ENCODE results near the gene COQ5. TPM values are rescaled to one million over a fixed set of nuclear protein-coding genes. Genes with fewer than 3 reads are reported as not detected.
A peak's percentile ranks its signal among the peaks of the same experiment; 100 is the strongest.

COQ5 gene
- total and polyA plus RNA-seq, 5 experiments from 2014 or later = 24.5 to 49.1 (median 32.8) TPM

DNA sequence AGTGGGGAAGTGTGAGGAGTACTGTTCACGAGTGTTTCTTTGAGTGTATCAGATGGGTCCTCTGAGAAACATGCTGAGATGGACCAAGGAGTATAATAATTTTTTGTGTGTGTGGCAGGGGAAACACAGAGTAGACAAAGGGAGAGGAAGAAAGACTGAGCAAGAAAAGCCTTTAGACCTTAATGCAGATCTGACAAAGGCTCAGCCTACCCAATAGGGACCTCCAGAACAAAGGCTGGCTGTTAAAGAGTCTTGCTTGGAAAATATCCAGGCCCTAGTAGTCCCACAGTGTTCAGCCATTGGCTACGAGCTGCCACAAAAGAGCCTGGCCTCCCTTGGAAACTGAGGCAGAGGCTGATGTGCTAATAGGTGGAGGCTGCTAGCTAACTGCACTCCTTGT lies 13.5 kb downstream of the COQ5 start:
- Mint-ChIP-seq H3K36me3 (peaks cover 0 to 57% (median 12%) of the 10 kb centered on the region in 3 donors), H3K27ac (peak overlapping the region in 2 of 10 donors; percentile 11 to 70)
- POLR2A ChIA-PET = interaction anchor here (1.8 kb wide), 1 partner anchor 21 kb away, joined by 3 read pairs; no protein-coding TSS in a partner anchor

DNA sequence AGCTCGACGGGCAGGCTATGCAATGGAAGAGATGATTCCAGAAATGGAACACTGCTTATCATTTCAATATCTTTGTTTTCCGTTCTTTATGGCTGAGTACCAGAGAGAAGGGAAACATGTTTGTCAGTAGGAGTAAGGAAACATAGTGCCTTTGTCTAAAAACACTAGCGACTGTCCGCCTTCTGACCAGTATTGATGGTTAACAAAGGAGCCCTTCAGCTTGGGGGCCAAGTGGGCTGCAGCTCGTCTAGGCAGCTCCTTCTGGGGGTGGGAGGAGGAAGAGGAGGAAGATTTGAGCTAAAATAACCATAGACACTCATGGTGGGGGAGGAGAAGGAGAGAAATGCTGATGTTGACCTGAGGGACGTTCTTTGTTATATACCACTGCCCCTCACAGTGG lies 15.0 kb downstream of the COQ5 start:
- POLR2A ChIA-PET = interaction anchor here (0.7 to 1.8 kb wide), 2 partner anchors 22 to 23 kb away, joined by 3 read pairs; no protein-coding TSS in a partner anchor
- DNase-seq = no peak
- H3K4me3 Mint-ChIP-seq = no peak overlapping the region
- peaks cover 0 to 3% (median 0%) of the 10 kb centered on the region in 4 donors for H3K4me1 Mint-ChIP-seq
- H3K9me3 Mint-ChIP-seq = no peaks in the 10 kb centered on the region
- H3K27me3 Mint-ChIP-seq = no peaks in the 10 kb centered on the region
- peaks cover 0 to 62% (median 13%) of the 10 kb centered on the region in 3 donors for H3K36me3 Mint-ChIP-seq
- no peak for ATAC-seq
- H3K27ac Mint-ChIP-seq = no peak overlapping the region

More for the DNA sequence above, 13.5 kb downstream of the COQ5 start:
- Mint-ChIP-seq H3K27me3 (no peaks in the 10 kb centered on the region), H3K4me3 (no peak overlapping the region), H3K4me1 (peaks cover 0 to 3% (median 0%) of the 10 kb centered on the region in 4 donors), H3K9me3 (no peaks in the 10 kb centered on the region)
- DNase-seq = no peak
- ATAC-seq = no peak

DNA sequence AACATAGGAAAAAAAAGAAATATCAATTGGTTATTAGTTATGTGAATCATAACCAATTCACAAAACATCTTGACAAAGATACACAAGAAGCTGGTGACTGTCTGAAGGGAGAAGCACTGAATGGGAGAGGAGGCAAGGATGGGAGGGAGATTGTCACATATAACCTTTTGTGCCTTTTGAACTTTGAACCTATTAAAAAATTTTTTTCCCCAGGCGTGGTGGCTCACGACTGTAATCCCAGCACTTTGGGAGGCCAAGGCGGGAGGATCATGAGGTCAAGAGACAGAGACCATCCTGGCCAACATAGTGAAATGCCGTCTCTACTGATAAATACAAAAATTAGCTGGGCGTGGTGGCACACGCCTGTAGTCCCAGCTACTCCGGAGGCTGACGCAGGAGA lies 20.4 kb downstream of the COQ5 start:
- ATAC-seq (no peak), DNase-seq (no peak)
- Mint-ChIP-seq H3K27me3 (no peaks in the 10 kb centered on the region), H3K27ac (peak overlapping the region in 1 of 10 donors; percentile 67), H3K9me3 (no peaks in the 10 kb centered on the region), H3K4me3 (no peak overlapping the region), H3K4me1 (no peaks in the 10 kb centered on the region), H3K36me3 (peaks cover 0 to 65% (median 15%) of the 10 kb centered on the region in 3 donors)
- POLR2A ChIA-PET = no interaction called here

DNA sequence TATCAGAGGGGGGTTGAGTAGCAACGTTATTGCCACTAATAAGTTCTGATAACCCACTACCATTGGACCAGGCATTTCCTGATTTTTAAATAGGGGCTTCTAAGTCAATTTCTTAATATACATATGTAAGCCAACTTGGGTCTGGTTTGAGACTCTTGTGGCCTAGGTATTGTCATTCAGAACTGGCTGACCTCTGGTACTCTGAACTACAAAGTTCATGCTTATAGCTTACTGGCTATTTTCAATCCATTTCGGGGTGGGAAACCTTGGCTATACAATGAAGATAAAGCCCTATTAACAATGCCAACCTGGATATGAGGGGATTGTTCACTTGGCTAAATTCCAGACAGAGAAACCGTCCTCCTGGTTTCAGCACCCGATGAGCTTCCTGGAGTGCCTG lies 24.4 kb downstream of the COQ5 start:
- peak overlapping the region in 1 of 10 donors; percentile 40 for H3K27ac Mint-ChIP-seq
- H3K27me3 Mint-ChIP-seq = no peaks in the 10 kb centered on the region
- DNase-seq (no peak), ATAC-seq (no peak)
- H3K4me1 Mint-ChIP-seq = peaks cover 0 to 4% (median 0%) of the 10 kb centered on the region in 4 donors
- peaks cover 4 to 65% (median 18%) of the 10 kb centered on the region in 3 donors for H3K36me3 Mint-ChIP-seq
- no peaks in the 10 kb centered on the region for H3K9me3 Mint-ChIP-seq
- POLR2A ChIA-PET = no interaction called here
- no peak overlapping the region for H3K4me3 Mint-ChIP-seq

DNA sequence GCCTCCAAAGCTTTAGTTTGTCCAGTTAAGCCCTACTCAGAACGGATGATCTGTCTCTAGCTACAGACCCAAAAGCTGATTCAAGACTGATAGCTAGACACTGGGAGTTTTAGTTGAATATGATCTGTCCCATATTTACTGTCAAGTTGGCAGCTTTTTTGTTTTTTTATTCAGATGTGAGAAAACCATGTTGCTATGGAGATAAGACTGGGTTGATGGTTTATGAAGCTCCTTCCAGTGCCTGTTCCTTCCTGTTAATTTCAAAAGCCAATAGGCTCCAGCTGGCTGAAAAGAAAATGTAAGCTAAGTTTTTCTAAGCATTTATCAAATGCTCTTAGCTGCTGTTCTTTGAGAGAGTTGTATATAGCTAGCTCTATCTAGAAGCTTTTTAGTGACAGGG lies 28.4 kb downstream of the COQ5 start:
- no peaks in the 10 kb centered on the region for H3K9me3 Mint-ChIP-seq
- H3K4me3 Mint-ChIP-seq = no peak overlapping the region
- POLR2A ChIA-PET = no interaction called here
- no peak for ATAC-seq
- no peak for DNase-seq
- peaks cover 13 to 28% (median 18%) of the 10 kb centered on the region in 4 donors for H3K4me1 Mint-ChIP-seq
- H3K36me3 Mint-ChIP-seq = peaks cover 4 to 65% (median 11%) of the 10 kb centered on the region in 3 donors
- H3K27ac Mint-ChIP-seq = peak overlapping the region in 6 of 10 donors; percentile 1 to 72 (median 20)
- H3K27me3 Mint-ChIP-seq = peaks cover 0 to 2% (median 0%) of the 10 kb centered on the region in 5 donors

DNA sequence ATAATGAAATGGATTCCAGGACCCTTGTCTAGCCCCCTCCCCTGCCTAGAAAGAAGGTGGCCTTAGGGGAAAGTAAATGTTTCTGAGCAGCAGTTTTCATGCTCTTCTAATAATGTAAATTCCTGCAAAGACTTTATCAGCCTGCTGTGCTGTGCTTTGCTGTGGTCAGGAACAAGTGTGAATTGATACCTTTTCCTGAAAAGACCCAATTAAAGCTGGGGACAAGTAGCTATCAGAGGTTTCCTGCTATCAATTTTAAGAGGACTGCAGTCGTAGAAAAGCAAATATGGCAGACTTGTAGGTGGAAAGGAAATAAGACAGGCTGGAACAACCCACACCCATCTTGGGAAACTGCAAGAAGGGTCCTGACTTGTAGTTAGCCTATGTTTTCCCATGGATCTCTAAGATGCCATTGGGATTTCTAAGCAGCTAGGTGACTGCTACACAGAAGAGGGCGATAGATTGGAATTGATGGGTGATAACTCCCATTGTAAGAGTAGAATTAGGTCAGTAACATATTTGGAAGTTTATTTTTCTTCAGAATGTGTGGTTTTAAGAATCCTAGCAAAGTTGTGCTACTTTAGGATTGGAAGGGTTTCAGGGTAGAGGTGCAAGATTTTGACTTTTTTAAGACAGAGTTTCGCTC lies 30.0 kb downstream of the COQ5 start:
- DNase-seq (no peak), ATAC-seq (no peak)
- POLR2A ChIA-PET = interaction anchor here (0.5 to 5.9 kb wide), 4 partner anchors 31 to 63 kb away, joined by 3 to 52 read pairs (median 3); partner anchors contain the start of gene SRSF9
- H3K4me3 Mint-ChIP-seq = no peak overlapping the region
- peak overlapping the region in 6 of 10 donors; percentile 31 to 95 (median 60) for H3K27ac Mint-ChIP-seq
- peaks cover 4 to 52% (median 9%) of the 10 kb centered on the region in 3 donors for H3K36me3 Mint-ChIP-seq
- peaks cover 13 to 37% (median 25%) of the 10 kb centered on the region in 4 donors for H3K4me1 Mint-ChIP-seq
- H3K27me3 Mint-ChIP-seq = peaks cover 0 to 2% (median 0%) of the 10 kb centered on the region in 5 donors
- H3K9me3 Mint-ChIP-seq = no peaks in the 10 kb centered on the region

DNA sequence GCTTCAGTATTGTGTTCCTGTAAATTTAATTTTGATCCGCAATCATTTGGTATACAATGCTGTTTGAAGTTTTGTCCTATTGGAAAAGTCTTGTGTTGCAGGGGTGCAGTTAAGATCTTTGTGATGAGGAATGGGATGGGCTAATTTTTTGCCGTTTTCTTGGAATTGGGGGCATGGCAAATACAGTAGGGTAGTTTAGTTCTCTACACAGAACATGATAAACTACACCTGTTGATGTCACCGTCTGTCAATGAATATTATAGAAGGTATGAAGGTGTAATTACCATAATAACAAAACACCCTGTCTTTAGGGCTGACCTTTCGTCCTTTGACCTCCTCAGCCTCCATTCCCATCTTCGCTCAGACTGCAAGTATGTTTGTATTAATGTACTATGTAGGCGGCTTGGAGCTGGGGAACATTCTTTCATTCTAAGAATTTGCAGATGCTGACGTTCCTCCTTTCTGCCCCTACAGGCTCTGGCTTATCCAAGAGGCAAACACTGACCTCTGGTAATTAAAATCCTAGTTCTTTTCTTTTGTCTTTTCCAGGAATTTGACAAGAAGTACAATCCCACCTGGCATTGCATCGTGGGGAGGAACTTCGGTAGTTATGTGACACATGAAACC lies 31.3 kb downstream of the COQ5 start:
- Mint-ChIP-seq H3K4me3 (peak overlapping the region; percentile 83 to 98 (median 94)), H3K36me3 (peaks cover 0 to 39% (median 0%) of the 10 kb centered on the region in 3 donors), H3K4me1 (peaks cover 13 to 37% (median 25%) of the 10 kb centered on the region in 4 donors), H3K27ac (peak overlapping the region; percentile 58 to 96 (median 94)), H3K9me3 (no peaks in the 10 kb centered on the region), H3K27me3 (peaks cover 0 to 2% (median 0%) of the 10 kb centered on the region in 5 donors)
- no peak for DNase-seq
- POLR2A ChIA-PET = interaction anchor here (0.5 to 5.9 kb wide), 6 partner anchors 24 to 297 kb away, joined by 3 to 52 read pairs (median 6); partner anchors contain the start of genes COQ5, POP5, RPLP0 and SRSF9
- no peak for ATAC-seq

DNA sequence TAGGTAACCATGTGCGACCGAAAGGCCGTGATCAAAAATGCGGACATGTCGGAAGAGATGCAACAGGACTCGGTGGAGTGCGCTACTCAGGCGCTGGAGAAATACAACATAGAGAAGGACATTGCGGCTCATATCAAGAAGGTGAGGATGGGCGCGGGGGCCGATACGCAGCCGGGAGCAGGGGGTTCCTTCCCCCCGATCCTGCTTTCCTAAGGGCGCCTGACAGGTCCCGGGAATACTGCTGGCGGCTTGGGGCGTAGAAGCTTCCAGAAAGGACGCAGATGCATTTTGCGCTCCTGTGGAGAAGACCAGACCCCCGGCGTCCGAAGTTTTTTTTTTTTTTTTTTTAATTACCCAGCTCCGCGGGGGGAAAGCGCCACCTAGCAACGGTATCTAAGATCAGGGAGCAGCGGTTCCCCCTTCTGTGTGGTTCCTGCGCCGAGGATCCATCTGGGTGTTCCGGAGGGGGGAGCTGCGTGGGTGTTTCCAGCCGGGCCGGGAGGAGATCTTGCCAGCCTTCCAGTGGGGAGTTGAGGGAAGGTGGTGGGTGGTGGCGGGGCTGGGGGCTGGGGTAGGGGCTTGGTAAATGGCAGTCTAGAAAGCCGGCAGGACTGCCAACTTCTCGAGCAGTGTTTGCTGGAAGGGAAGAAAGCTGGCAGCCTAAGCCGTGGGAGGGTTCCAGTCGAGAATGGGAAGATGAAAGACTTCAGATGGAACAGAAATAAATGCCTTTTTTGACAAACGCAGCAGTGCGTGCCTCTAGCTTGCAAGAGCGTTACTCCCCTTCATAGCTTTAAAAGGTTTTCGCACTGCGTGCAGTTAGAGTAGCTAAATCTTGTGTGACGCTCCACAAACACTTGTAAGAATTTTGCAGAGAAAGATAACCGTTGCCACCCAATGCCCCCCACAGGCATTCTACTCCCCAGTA lies 32.3 kb downstream of the COQ5 start:
- peaks cover 0 to 2% (median 0%) of the 10 kb centered on the region in 5 donors for H3K27me3 Mint-ChIP-seq

DNA sequence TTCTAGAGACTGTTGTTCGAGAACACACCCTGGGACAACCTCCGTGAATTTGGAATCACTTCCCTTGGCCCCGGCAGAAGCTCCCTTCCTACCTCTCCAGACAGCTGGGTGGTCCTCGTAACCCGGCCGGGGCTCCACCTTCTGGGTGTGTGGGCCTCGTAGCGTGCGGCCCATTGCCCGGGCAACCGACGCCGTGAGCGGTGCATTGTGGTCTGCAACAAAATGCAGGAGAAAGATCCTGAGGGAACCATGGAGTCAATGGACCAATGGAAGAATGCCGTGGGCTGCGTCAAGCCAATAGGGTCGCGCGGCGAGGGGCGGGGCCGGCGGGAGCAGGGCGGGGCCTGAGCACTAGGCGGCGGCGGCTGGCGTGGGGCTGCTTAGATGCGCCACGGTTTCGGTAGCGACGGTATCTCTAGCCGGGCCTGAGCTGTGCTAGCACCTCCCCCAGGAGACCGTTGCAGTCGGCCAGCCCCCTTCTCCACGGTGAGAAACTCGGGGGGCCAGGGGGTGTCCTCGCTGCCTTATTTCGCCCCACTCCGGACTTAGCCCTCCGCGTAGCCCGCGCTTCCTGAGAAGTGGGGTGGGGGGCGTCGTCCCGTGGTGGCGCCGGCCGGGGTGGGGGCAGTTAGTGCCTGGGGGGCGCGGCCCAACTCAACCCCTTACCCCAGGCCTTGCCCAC lies 33.1 kb downstream of the COQ5 start, which contains the start of gene DYNLL1:
TSS of gene DYNLL1 (plus strand) at position 383 of the 682 bp plus-strand sequence. CDS start 309 bp downstream, outside the sequence.
- peak; percentile 95 to 100 (median 98) for DNase-seq
- peaks cover 13 to 37% (median 25%) of the 10 kb centered on the region in 4 donors for H3K4me1 Mint-ChIP-seq
- ATAC-seq = peak; percentile 91 to 95
- H3K4me3 Mint-ChIP-seq = peak within 1 kb of the TSS; percentile 83 to 98 (median 94)
- peaks cover 0 to 29% (median 0%) of the 10 kb centered on the region in 3 donors for H3K36me3 Mint-ChIP-seq
- POLR2A ChIA-PET = interaction anchor here (0.6 to 5.9 kb wide), 12 partner anchors 17 to 295 kb away, joined by 3 to 52 read pairs (median 4); partner anchors contain the start of genes POP5, RNF10, RPLP0 and SRSF9
- H3K27me3 Mint-ChIP-seq = peaks cover 0 to 2% (median 0%) of the 10 kb centered on the region in 5 donors
- no peaks in the 10 kb centered on the region for H3K9me3 Mint-ChIP-seq
- H3K27ac Mint-ChIP-seq = peak within 1 kb of the TSS; percentile 58 to 96 (median 94)

More for the DNA sequence above, 32.3 kb downstream of the COQ5 start:
- POLR2A ChIA-PET = interaction anchor here (0.5 to 5.9 kb wide), 15 partner anchors 16 to 1987 kb away, joined by 3 to 52 read pairs (median 4); partner anchors contain the start of genes COQ5, POP5, RNF10 and RPLP0
- H3K27ac Mint-ChIP-seq = peak overlapping the region; percentile 58 to 96 (median 94)
- peak; percentile 41 to 82 (median 54) for DNase-seq
- H3K4me3 Mint-ChIP-seq = peak overlapping the region; percentile 83 to 98 (median 94)
- H3K36me3 Mint-ChIP-seq = peaks cover 0 to 34% (median 0%) of the 10 kb centered on the region in 3 donors
- peaks cover 13 to 37% (median 25%) of the 10 kb centered on the region in 4 donors for H3K4me1 Mint-ChIP-seq
- no peaks in the 10 kb centered on the region for H3K9me3 Mint-ChIP-seq
- peak; percentile 39 to 46 for ATAC-seq

DNA sequence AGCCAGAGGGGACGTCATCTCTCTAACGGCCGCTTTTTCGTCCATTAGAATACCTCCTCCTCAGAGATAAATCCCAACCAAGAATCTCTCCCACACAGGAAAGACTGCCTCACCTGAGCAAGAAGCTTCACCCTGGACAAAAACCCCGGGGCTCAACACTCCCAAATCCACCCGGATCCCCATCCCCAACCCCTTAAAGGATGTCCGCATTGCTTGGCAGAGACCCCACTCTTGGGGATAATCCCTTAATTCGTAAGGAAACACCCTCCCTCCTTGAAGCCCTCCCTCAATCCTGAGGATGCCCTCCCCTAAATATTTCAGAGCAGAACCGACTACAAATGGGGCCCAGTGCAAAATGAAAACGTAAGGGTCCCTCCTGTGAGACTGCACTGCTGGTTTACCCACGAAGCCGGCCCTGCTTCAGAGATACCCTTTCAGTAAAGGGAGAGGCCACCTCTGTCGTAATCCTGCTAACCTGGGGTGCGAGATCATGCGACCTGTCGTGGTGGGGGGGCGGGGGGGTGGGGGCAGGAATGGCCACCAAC lies 33.7 kb downstream of the COQ5 start:
- POLR2A ChIA-PET = interaction anchor here (0.6 to 5.9 kb wide), 10 partner anchors 27 to 294 kb away, joined by 3 to 52 read pairs (median 4); partner anchors contain the start of genes COQ5, RNF10, RPLP0 and SRSF9
- no peak for DNase-seq
- peaks cover 0 to 22% (median 0%) of the 10 kb centered on the region in 3 donors for H3K36me3 Mint-ChIP-seq
- H3K4me1 Mint-ChIP-seq = peaks cover 13 to 33% (median 25%) of the 10 kb centered on the region in 4 donors
- H3K27me3 Mint-ChIP-seq = peaks cover 0 to 2% (median 0%) of the 10 kb centered on the region in 5 donors
- no peak for ATAC-seq
- no peaks in the 10 kb centered on the region for H3K9me3 Mint-ChIP-seq
- peak overlapping the region; percentile 58 to 96 (median 90) for H3K27ac Mint-ChIP-seq
- H3K4me3 Mint-ChIP-seq = peak overlapping the region; percentile 83 to 98 (median 94)
